ENCODE data around the gene EYS. TPM values are rescaled to one million over a fixed set of nuclear protein-coding genes. Genes with fewer than 3 reads are reported as not detected.

Gene EYS
- total RNA-seq, 1 experiment from 2014 or later: 1.5 TPM

DNA sequence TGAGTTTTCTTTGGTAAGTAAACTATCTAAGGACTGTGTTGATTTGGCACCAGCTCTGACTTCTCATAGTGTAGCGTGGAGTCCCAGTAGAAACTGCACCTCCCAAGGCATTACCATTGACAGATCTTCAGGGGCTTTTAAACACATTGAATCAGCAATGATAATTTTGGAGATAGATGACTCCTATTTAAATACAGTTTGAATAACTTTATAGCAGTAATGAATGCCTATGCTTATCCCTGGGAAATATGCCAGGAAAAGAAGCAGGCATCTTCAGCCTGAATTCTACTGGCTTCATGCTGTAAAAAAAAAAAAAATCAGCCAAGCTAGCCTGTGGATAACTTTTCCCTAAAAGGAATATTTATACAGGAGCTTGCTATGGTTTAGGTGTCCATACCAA, 895.9 kb downstream of the EYS start:
- CTCF ChIA-PET: no interaction called here
- TF ChIP-seq, protein P1, sequence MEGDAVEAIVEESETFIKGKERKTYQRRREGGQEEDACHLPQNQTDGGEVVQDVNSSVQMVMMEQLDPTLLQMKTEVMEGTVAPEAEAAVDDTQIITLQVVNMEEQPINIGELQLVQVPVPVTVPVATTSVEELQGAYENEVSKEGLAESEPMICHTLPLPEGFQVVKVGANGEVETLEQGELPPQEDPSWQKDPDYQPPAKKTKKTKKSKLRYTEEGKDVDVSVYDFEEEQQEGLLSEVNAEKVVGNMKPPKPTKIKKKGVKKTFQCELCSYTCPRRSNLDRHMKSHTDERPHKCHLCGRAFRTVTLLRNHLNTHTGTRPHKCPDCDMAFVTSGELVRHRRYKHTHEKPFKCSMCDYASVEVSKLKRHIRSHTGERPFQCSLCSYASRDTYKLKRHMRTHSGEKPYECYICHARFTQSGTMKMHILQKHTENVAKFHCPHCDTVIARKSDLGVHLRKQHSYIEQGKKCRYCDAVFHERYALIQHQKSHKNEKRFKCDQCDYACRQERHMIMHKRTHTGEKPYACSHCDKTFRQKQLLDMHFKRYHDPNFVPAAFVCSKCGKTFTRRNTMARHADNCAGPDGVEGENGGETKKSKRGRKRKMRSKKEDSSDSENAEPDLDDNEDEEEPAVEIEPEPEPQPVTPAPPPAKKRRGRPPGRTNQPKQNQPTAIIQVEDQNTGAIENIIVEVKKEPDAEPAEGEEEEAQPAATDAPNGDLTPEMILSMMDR (IDR thresholded peaks at IDR 0.05; ENCODE audit: unreplicated experiment): no peak
- H3K9me3 Mint-ChIP-seq (ENCODE audit: unreplicated experiment): peaks cover 6% of the 10 kb centered on the region

DNA sequence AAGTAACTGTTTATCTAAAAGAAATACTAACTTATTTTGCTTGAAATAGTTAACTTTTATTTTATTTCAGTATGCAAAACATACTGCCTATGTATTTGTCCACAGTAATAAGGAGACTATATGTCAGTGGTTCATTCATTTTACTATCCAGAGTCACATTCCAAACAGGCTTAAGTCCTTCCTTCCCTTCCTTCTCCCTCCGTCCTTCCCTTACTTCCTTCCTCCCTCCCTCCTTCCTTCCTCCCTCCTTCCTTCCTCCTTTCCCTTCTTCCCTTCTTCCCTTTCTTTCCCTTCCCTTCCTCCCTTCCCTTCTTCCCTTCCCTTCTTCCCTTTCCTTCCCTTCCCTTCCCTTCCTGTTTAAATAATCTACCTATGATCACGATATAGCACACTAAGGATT, 899.2 kb downstream of the EYS start:
- Mint-ChIP-seq H3K4me3 (ENCODE audit: unreplicated experiment) (no peak overlapping the region), H3K4me1 (ENCODE audit: insufficient read depth, unreplicated experiment) (no peaks in the 10 kb centered on the region), H3K27me3 (ENCODE audit: insufficient read depth, unreplicated experiment) (no peaks in the 10 kb centered on the region), H3K27ac (ENCODE audit: low read depth, unreplicated experiment) (no peak overlapping the region), H3K36me3 (ENCODE audit: insufficient read depth, unreplicated experiment) (no peaks in the 10 kb centered on the region), H3K9me3 (ENCODE audit: unreplicated experiment) (peaks cover 6% of the 10 kb centered on the region)
- TF ChIP-seq, protein P1 (IDR thresholded peaks at IDR 0.05; ENCODE audit: unreplicated experiment): no peak
- ChIA-PET POLR2A (no interaction called here), CTCF (no interaction called here)
- intact Hi-C loops (cut with micrococcal nuclease): no loop called here
- no TSS peak for BruUV-seq (replicated peaks)
- DNase-seq (ENCODE audit: unreplicated experiment): no peak

More for the DNA sequence above, 895.9 kb downstream of the EYS start:
- POLR2A ChIA-PET: no interaction called here
- no peak overlapping the region for H3K27ac Mint-ChIP-seq (ENCODE audit: low read depth, unreplicated experiment)
- no TSS peak for BruUV-seq (replicated peaks)
- H3K4me1 Mint-ChIP-seq (ENCODE audit: insufficient read depth, unreplicated experiment): no peaks in the 10 kb centered on the region
- H3K4me3 Mint-ChIP-seq (ENCODE audit: unreplicated experiment): no peak overlapping the region
- H3K36me3 Mint-ChIP-seq (ENCODE audit: insufficient read depth, unreplicated experiment): no peaks in the 10 kb centered on the region
- H3K27me3 Mint-ChIP-seq (ENCODE audit: insufficient read depth, unreplicated experiment): no peaks in the 10 kb centered on the region
- no peak for DNase-seq (ENCODE audit: unreplicated experiment)
- intact Hi-C loops (cut with micrococcal nuclease): no loop called here

DNA sequence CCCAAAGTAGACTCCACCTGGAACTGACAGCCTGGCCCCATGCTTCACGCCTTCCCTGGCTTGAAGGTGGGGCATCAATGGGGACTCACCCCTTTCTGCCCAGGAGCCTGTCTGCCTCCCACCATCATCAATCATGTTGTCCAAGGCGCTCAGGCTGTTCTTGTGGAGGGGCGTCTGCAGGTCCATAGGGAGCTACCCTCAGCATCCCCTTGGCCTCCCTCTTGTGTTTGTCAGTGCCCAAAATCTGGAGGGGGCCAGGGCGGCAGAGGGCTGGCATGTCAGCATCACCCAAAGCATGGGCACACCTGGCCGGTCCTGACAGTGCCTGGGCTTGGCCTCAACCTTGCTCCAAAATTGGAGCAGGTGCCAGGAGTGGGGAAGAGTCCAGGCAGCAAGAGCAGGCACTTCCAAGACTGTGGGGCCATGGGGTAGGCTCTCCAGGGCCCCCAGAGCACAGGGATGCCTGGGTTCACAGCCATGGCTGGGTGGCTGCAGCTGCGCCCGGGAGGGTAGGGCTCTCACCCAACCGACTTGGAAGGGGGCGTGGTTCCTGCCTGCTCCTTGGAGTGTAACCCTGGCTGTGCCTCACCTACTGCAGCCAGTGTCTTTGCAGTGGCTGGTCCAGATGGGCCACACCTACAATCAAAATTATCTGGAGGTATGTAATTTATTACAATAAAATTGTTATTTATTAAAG, 903.4 kb downstream of the EYS start:
- Mint-ChIP-seq H3K4me3 (ENCODE audit: unreplicated experiment) (no peak overlapping the region), H3K4me1 (ENCODE audit: insufficient read depth, unreplicated experiment) (no peaks in the 10 kb centered on the region), H3K27ac (ENCODE audit: low read depth, unreplicated experiment) (no peak overlapping the region), H3K27me3 (ENCODE audit: insufficient read depth, unreplicated experiment) (no peaks in the 10 kb centered on the region), H3K9me3 (ENCODE audit: unreplicated experiment) (no peaks in the 10 kb centered on the region), H3K36me3 (ENCODE audit: insufficient read depth, unreplicated experiment) (no peaks in the 10 kb centered on the region)
- no TSS peak for BruUV-seq (replicated peaks)
- CTCF ChIA-PET: no interaction called here
- DNase-seq (ENCODE audit: unreplicated experiment): no peak
- intact Hi-C loops (cut with micrococcal nuclease): no loop called here
- TF ChIP-seq, protein P1 (IDR thresholded peaks at IDR 0.05; ENCODE audit: unreplicated experiment): no peak
- POLR2A ChIA-PET: no interaction called here

- Mint-ChIP-seq H3K36me3 (ENCODE audit: insufficient read depth, unreplicated experiment) (no peaks in the 10 kb centered on the region), H3K4me3 (ENCODE audit: unreplicated experiment) (no peak overlapping the region), H3K9me3 (ENCODE audit: unreplicated experiment) (no peaks in the 10 kb centered on the region), H3K27me3 (ENCODE audit: insufficient read depth, unreplicated experiment) (no peaks in the 10 kb centered on the region), H3K27ac (ENCODE audit: low read depth, unreplicated experiment) (no peak overlapping the region), H3K4me1 (ENCODE audit: insufficient read depth, unreplicated experiment) (no peaks in the 10 kb centered on the region)
- intact Hi-C loops (cut with micrococcal nuclease): no loop called here
- POLR2A ChIA-PET: no interaction called here
- no TSS peak for BruUV-seq (replicated peaks)
- TF ChIP-seq, protein P1 (IDR thresholded peaks at IDR 0.05; ENCODE audit: unreplicated experiment): no peak
- CTCF ChIA-PET: interaction anchor here (1.2 kb wide), 1 partner anchor 299 kb away, joined by 4 read pairs; no protein-coding TSS in a partner anchor
- DNase-seq (ENCODE audit: unreplicated experiment): no peak
Observed at GRCh38 chr6:64792534-64792933, 914.5 kb downstream of the EYS start.

All from MCF 10A (cell line).